ENCODE data around the gene SH2D5.
"Not testable (repeated sequence)": the region's sequence is repeated elsewhere in the genome, so short reads cannot be mapped to it uniquely, and the experiment has no call there.

SH2D5 gene

GRCh38 chr1:20728371-20729154 lies 3.9 kb downstream of the SH2D5 start:
- DNase-seq (ENCODE audit: low read depth in 2 of 2, low spot score in 1 of 2): no peak

- DNase-seq (ENCODE audit: low read depth in 2 of 2, low spot score in 1 of 2): no peak
Measured at GRCh38 chr1:20727746-20728316, 4.7 kb downstream of the SH2D5 start.

- DNase-seq (ENCODE audit: low read depth in 2 of 2, low spot score in 1 of 2): no peak
Measured at GRCh38 chr1:20726932-20727745, 5.4 kb downstream of the SH2D5 start.

GRCh38 chr1:20726118-20726911 lies 6.2 kb downstream of the SH2D5 start:
- DNase-seq (ENCODE audit: low read depth in 2 of 2, low spot score in 1 of 2): no peak

- DNase-seq (ENCODE audit: low read depth in 2 of 2, low spot score in 1 of 2): no peak
Measured at GRCh38 chr1:20725189-20726117, 7.0 kb downstream of the SH2D5 start.

GRCh38 chr1:20724364-20725188 lies 7.9 kb downstream of the SH2D5 start:
- DNase-seq (ENCODE audit: low read depth in 2 of 2, low spot score in 1 of 2): no peak

GRCh38 chr1:20723537-20724363 lies 8.8 kb downstream of the SH2D5 start:
- no peak for DNase-seq (ENCODE audit: low read depth in 2 of 2, low spot score in 1 of 2)

GRCh38 chr1:20723159-20723536 lies 9.4 kb downstream of the SH2D5 start:
- no peak for DNase-seq (ENCODE audit: low read depth in 2 of 2, low spot score in 1 of 2)

- DNase-seq (ENCODE audit: low read depth in 2 of 2, low spot score in 1 of 2): no peak
Measured at GRCh38 chr1:20721117-20722061, 11.1 kb downstream of the SH2D5 start.

GRCh38 chr1:20720631-20721091 lies 11.8 kb downstream of the SH2D5 start:
- no peak for DNase-seq (ENCODE audit: low read depth in 2 of 2, low spot score in 1 of 2)

- no peak for DNase-seq (ENCODE audit: low read depth in 2 of 2, low spot score in 1 of 2)
Measured at GRCh38 chr1:20719871-20720620, 12.5 kb downstream of the SH2D5 start.

GRCh38 chr1:20719261-20719660 lies 13.2 kb downstream of the SH2D5 start:
- DNase-seq (ENCODE audit: low read depth in 2 of 2, low spot score in 1 of 2): no peak

- not testable (repeated sequence) for DNase-seq (ENCODE audit: low read depth in 2 of 2, low spot score in 1 of 2)
Measured at GRCh38 chr1:20718343-20718882, 14.1 kb downstream of the SH2D5 start.

GRCh38 chr1:20717452-20718342 lies 14.8 kb downstream of the SH2D5 start, which contains the start of gene KIF17:
Gene KIF17, minus strand, starts transcription at chr1:20718007. Its CDS starts 301 bp downstream, at chr1:20717706.
- peak; percentile 25 to 34 for DNase-seq (ENCODE audit: low read depth in 2 of 2, low spot score in 1 of 2)

GRCh38 chr1:20716232-20716631 lies 16.3 kb downstream of the SH2D5 start:
- no peak for DNase-seq (ENCODE audit: low read depth in 2 of 2, low spot score in 1 of 2)
